ENCODE measurements around the gene GRK2.

DNA sequence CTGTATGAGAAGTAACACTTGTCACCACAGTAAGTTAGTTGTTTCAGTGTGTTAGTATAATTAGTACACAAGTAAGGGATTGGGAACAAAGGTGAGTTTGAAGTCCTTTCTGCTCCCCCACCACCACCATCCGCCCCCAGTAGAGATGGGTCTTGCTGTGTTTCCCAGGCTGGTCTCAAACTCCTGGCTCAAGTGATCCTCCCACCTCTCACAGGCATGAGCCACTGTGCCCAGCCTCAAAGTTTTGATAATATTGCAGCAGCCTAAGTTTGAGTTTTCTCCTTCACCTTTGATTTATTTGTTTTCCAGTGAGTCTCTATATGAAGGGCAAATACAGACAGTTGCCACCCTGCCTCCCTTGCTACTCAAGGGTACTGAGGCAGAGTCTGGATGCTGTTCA, 23.7 kb upstream of the GRK2 start:
- TF ChIP-seq, protein P1, sequence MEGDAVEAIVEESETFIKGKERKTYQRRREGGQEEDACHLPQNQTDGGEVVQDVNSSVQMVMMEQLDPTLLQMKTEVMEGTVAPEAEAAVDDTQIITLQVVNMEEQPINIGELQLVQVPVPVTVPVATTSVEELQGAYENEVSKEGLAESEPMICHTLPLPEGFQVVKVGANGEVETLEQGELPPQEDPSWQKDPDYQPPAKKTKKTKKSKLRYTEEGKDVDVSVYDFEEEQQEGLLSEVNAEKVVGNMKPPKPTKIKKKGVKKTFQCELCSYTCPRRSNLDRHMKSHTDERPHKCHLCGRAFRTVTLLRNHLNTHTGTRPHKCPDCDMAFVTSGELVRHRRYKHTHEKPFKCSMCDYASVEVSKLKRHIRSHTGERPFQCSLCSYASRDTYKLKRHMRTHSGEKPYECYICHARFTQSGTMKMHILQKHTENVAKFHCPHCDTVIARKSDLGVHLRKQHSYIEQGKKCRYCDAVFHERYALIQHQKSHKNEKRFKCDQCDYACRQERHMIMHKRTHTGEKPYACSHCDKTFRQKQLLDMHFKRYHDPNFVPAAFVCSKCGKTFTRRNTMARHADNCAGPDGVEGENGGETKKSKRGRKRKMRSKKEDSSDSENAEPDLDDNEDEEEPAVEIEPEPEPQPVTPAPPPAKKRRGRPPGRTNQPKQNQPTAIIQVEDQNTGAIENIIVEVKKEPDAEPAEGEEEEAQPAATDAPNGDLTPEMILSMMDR (IDR thresholded peaks at IDR 0.05; ENCODE audit: extremely low read depth in 1 of 2, insufficient read depth in 1 of 2, low read depth in 1 of 2, low read length in 2 of 2): no peak
- TF ChIP-seq POLR2A (IDR thresholded peaks at IDR 0.05; ENCODE audit: low read depth, low read length) (no peak), POLR2AphosphoS5 (IDR thresholded peaks at IDR 0.05; ENCODE audit: insufficient read depth, low read depth, low read length) (no peak), FOS (IDR thresholded peaks at IDR 0.05; ENCODE audit: borderline replicate concordance, insufficient read depth, low read length) (no peak), EZH2 (IDR thresholded peaks at IDR 0.05; ENCODE audit: borderline replicate concordance, low read depth, low read length, severe bottlenecking) (no peak)
